Measurements from ENCODE around the gene HSBP1. TPM values are rescaled to one million over a fixed set of nuclear protein-coding genes. Genes with fewer than 3 reads are reported as not detected.

The HSBP1 gene
- total RNA-seq, 5 donors from 2014 or later (not counting 1 experiment from before 2014, with no cell fraction given) = 17.7 to 33.3 (median 30.0) TPM

DNA sequence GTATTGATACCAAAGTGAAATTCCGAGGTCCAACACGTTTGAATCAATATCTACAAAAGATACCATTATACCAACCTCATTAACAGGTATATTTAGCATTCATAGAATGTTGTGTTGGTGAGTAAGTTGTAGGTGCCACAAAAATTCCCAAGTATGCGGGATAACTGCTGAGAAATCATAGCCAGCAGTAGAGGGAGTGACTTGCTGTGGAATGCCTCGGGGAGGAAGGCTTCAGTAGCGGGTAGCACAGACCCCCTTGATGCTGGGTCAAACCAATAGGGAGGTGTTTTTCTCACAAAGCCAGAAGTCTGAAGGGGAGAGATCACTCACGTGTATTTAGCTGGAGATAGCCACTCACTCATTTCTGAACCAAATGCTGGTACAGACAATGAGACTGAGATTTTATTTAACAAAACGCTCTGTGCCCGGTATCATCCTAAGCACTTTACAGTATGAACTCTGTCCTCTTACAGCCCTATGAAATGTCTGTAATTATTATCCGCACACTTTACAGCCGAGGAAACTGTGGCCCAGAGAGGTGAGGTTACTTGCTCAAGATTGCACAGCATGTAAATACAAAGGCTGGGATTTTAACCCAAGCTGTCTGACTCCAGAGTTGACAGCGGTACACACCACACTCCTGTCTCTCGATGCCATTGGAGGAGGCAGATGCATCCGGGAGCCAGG, 23.1 kb downstream of the HSBP1 start:
- peaks cover 0 to 4% of the 10 kb centered on the region in 2 experiments for H3K4me1 ChIP-seq (ENCODE audit: control insufficient read depth in 1 of 2, extremely low read depth in 1 of 2, insufficient read depth in 2 of 2, low read length in 2 of 2)
- no peak overlapping the region for H3K27ac ChIP-seq (ENCODE audit: low read length)
- ATAC-seq (replicated peaks in 1 of 4) (no peak), DNase-seq (no peak)
- Mint-ChIP-seq H3K9me3 (no peaks in the 10 kb centered on the region), H3K27me3 (peaks cover 0 to 1% of the 10 kb centered on the region in 2 donors), H3K4me1 (peaks cover 0 to 14% (median 14%) of the 10 kb centered on the region in 3 donors), H3K36me3 (no peaks in the 10 kb centered on the region), H3K4me3 (no peak overlapping the region), H3K27ac (no peak overlapping the region)
- WGBS (ENCODE audit: insufficient coverage) = 79% methylated on average over 3 of the region's 13 CpGs
- ChIA-PET CTCF (no interaction called here), POLR2A (no interaction called here)
- H3K9me3 ChIP-seq = no peaks in the 10 kb centered on the region
- no peaks in the 10 kb centered on the region for H3K36me3 ChIP-seq (ENCODE audit: control insufficient read depth in 2 of 2, extremely low read depth in 1 of 2, insufficient read depth in 1 of 2, low read length in 1 of 2)
- no peaks in the 10 kb centered on the region for H3K27me3 ChIP-seq (replicated peaks in 1 of 2; ENCODE audit: control insufficient read depth in 2 of 2, extremely low read depth in 1 of 2, insufficient read depth in 2 of 2, low read length in 1 of 2)
- H3K4me3 ChIP-seq (ENCODE audit: control insufficient read depth in 1 of 2, extremely low read depth in 1 of 2, low read length in 1 of 2) = no peak overlapping the region

GRCh38 chr16:83831456-83831987, 23.7 kb downstream of the HSBP1 start:
- H3K4me3 Mint-ChIP-seq = no peak overlapping the region
- no peak for DNase-seq
- ATAC-seq (replicated peaks in 1 of 4) = no peak
- no peaks in the 10 kb centered on the region for H3K36me3 Mint-ChIP-seq
- H3K4me1 Mint-ChIP-seq = peaks cover 6 to 17% (median 16%) of the 10 kb centered on the region in 3 donors
- WGBS (ENCODE audit: insufficient coverage) = no CpG with 5 or more reads among the region's 5 CpGs
- no peaks in the 10 kb centered on the region for H3K9me3 Mint-ChIP-seq
- Histone ChIP-seq H3K27ac (ENCODE audit: low read length) (no peak overlapping the region), H3K4me1 (ENCODE audit: control insufficient read depth in 1 of 2, extremely low read depth in 1 of 2, insufficient read depth in 2 of 2, low read length in 2 of 2) (no peaks in the 10 kb centered on the region), H3K36me3 (ENCODE audit: control insufficient read depth in 2 of 2, extremely low read depth in 1 of 2, insufficient read depth in 1 of 2, low read length in 1 of 2) (no peaks in the 10 kb centered on the region), H3K9me3 (no peaks in the 10 kb centered on the region), H3K27me3 (replicated peaks in 1 of 2; ENCODE audit: control insufficient read depth in 2 of 2, extremely low read depth in 1 of 2, insufficient read depth in 2 of 2, low read length in 1 of 2) (no peaks in the 10 kb centered on the region), H3K4me3 (ENCODE audit: control insufficient read depth in 1 of 2, extremely low read depth in 1 of 2, low read length in 1 of 2) (no peak overlapping the region)
- H3K27ac Mint-ChIP-seq = no peak overlapping the region
- ChIA-PET POLR2A (no interaction called here), CTCF (no interaction called here)
- peaks cover 0 to 1% of the 10 kb centered on the region in 2 donors for H3K27me3 Mint-ChIP-seq

DNA sequence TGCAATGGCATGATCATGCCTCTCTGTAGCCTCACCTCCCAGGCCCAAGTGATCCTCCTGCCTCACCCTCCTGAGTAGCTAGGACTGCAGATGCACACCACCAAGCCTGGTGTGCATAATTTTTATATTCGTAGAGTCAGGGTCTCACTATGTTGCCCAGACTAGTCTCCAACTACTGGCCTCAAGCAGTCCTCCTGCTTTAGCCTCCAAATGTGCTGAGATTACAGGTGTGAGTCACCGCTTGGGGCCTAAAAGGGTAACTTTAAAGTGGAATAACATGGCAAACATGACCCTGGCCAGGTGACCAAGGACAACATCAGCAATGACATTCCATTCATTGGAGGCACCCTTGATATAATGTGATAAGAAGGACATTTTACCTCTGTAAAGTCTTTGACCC, 26.1 kb downstream of the HSBP1 start:
- 88% methylated on average over 1 of the region's 2 CpGs for WGBS (ENCODE audit: insufficient coverage)
- H3K27me3 ChIP-seq (replicated peaks in 1 of 2; ENCODE audit: control insufficient read depth in 2 of 2, extremely low read depth in 1 of 2, insufficient read depth in 2 of 2, low read length in 1 of 2) = no peaks in the 10 kb centered on the region
- ChIA-PET POLR2A (no interaction called here), CTCF (no interaction called here)
- H3K27ac Mint-ChIP-seq = no peak overlapping the region
- H3K36me3 ChIP-seq (ENCODE audit: control insufficient read depth in 2 of 2, extremely low read depth in 1 of 2, insufficient read depth in 1 of 2, low read length in 1 of 2) = no peaks in the 10 kb centered on the region
- ATAC-seq (replicated peaks in 1 of 4) (no peak), DNase-seq (no peak)
- H3K9me3 ChIP-seq = no peaks in the 10 kb centered on the region
- no peaks in the 10 kb centered on the region for H3K9me3 Mint-ChIP-seq
- H3K4me3 ChIP-seq (ENCODE audit: control insufficient read depth in 1 of 2, extremely low read depth in 1 of 2, low read length in 1 of 2) = no peak overlapping the region
- H3K4me3 Mint-ChIP-seq = no peak overlapping the region
- H3K36me3 Mint-ChIP-seq = no peaks in the 10 kb centered on the region
- H3K27ac ChIP-seq (ENCODE audit: low read length) = no peak overlapping the region
- peaks cover 7 to 18% (median 17%) of the 10 kb centered on the region in 3 donors for H3K4me1 Mint-ChIP-seq
- peaks cover 14% of the 10 kb centered on the region in 2 donors for H3K27me3 Mint-ChIP-seq
- no peaks in the 10 kb centered on the region for H3K4me1 ChIP-seq (ENCODE audit: control insufficient read depth in 1 of 2, extremely low read depth in 1 of 2, insufficient read depth in 2 of 2, low read length in 2 of 2)

DNA sequence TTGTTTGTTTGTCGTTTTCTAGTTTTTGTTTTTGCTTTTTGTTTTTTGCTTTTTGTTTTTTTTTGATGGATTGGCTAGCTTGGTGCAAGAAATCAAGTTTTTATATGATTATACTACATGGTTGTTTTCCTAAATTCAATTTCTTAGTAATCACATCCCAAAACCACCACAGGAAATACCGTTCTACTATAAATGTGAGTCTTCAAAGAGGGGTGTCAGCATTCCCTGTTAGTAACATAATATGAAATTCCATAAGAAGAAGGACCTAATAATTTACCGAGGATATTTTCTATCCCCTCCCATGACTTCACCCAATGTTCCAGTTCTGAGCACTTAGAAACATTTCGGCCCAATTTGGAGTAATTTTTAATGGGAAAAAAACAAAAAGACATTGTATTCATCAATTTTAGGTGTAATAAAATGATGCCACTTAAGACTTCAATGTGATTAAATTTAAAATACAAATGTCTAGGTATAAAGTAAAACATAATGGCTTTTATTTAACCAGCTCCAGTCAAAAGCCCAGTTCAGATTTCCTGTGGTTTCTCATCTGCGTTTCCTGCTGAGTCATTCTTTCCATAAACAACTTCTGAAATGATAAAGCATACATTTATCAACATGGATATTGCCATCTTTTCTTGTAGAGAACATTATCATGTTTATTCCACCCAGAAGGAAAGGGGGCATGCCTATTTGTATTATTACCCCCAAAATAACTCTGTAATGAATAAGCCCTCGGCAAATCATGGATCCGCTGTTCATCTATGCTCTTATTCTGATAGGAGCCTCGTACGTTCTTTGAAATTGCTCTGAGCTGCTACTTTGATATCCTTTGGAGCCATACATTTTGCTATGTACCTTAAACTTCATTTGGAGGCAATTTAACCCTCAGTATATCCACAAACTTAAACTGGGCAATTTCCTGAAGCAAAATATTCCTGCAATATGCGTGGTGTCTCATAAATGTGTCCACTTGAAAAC, 28.1 kb downstream of the HSBP1 start:
- Mint-ChIP-seq H3K27ac (no peak overlapping the region), H3K9me3 (no peaks in the 10 kb centered on the region), H3K4me1 (peaks cover 7 to 18% (median 17%) of the 10 kb centered on the region in 3 donors), H3K27me3 (peaks cover 14% of the 10 kb centered on the region in 2 donors), H3K36me3 (no peaks in the 10 kb centered on the region), H3K4me3 (peak overlapping the region in 1 of 3 donors; percentile 7)
- Histone ChIP-seq H3K4me1 (ENCODE audit: control insufficient read depth in 1 of 2, extremely low read depth in 1 of 2, insufficient read depth in 2 of 2, low read length in 2 of 2) (no peaks in the 10 kb centered on the region), H3K9me3 (no peaks in the 10 kb centered on the region), H3K27ac (ENCODE audit: low read length) (no peak overlapping the region), H3K27me3 (replicated peaks in 1 of 2; ENCODE audit: control insufficient read depth in 2 of 2, extremely low read depth in 1 of 2, insufficient read depth in 2 of 2, low read length in 1 of 2) (no peaks in the 10 kb centered on the region), H3K4me3 (ENCODE audit: control insufficient read depth in 1 of 2, extremely low read depth in 1 of 2, low read length in 1 of 2) (no peak overlapping the region), H3K36me3 (ENCODE audit: control insufficient read depth in 2 of 2, extremely low read depth in 1 of 2, insufficient read depth in 1 of 2, low read length in 1 of 2) (no peaks in the 10 kb centered on the region)
- ATAC-seq (replicated peaks in 1 of 4) (peak in 2 of 4 experiments; percentile 43 to 53), DNase-seq (peak in 1 of 35 experiments; percentile 6)
- ChIA-PET POLR2A (no interaction called here), CTCF (interaction anchor here in 1 of 2 donors (0.5 kb wide), 1 partner anchor 515 kb away, joined by 3 read pairs; no protein-coding TSS in a partner anchor)
- 36% methylated on average over 2 of the region's 10 CpGs for WGBS (ENCODE audit: insufficient coverage)

DNA sequence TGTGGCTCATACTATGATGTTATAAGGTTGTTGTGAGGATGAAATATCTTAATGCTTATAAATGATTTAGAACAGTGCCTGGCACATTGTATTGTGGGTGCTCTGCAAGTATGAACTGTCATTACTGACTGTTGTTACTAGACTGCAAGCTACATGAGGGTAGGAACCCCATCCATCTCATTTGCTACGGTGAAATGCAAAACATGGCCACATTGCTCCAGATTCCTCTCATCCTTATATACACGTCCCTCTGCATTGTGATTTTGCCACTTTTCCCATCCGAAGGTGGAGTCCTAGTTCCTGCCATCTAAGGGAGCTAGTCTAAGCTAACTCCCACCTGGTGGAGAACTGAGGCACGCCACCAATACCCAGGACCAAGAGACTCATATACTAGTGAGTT, 29.8 kb downstream of the HSBP1 start:
- POLR2A ChIA-PET = no interaction called here
- ATAC-seq (replicated peaks in 1 of 4) (no peak), DNase-seq (no peak)
- Histone ChIP-seq H3K36me3 (ENCODE audit: control insufficient read depth in 2 of 2, extremely low read depth in 1 of 2, insufficient read depth in 1 of 2, low read length in 1 of 2) (no peaks in the 10 kb centered on the region), H3K4me3 (ENCODE audit: control insufficient read depth in 1 of 2, extremely low read depth in 1 of 2, low read length in 1 of 2) (no peak overlapping the region), H3K9me3 (no peaks in the 10 kb centered on the region), H3K4me1 (ENCODE audit: control insufficient read depth in 1 of 2, extremely low read depth in 1 of 2, insufficient read depth in 2 of 2, low read length in 2 of 2) (no peaks in the 10 kb centered on the region), H3K27me3 (replicated peaks in 1 of 2; ENCODE audit: control insufficient read depth in 2 of 2, extremely low read depth in 1 of 2, insufficient read depth in 2 of 2, low read length in 1 of 2) (no peaks in the 10 kb centered on the region), H3K27ac (ENCODE audit: low read length) (no peak overlapping the region)
- Mint-ChIP-seq H3K27ac (no peak overlapping the region), H3K36me3 (no peaks in the 10 kb centered on the region), H3K9me3 (no peaks in the 10 kb centered on the region), H3K4me1 (peaks cover 7 to 18% (median 17%) of the 10 kb centered on the region in 3 donors), H3K4me3 (no peak overlapping the region), H3K27me3 (peaks cover 14% of the 10 kb centered on the region in 2 donors)
- CTCF ChIA-PET = no interaction called here
- 90% methylated on average over 2 of the region's 4 CpGs for WGBS (ENCODE audit: insufficient coverage)

GRCh38 chr16:83838151-83838550, 30.4 kb downstream of the HSBP1 start:
- DNase-seq (no peak), ATAC-seq (replicated peaks in 1 of 4) (no peak)
- CTCF ChIA-PET = no interaction called here
- no peaks in the 10 kb centered on the region for H3K4me1 ChIP-seq (ENCODE audit: control insufficient read depth in 1 of 2, extremely low read depth in 1 of 2, insufficient read depth in 2 of 2, low read length in 2 of 2)
- H3K4me3 ChIP-seq (ENCODE audit: control insufficient read depth in 1 of 2, extremely low read depth in 1 of 2, low read length in 1 of 2) = no peak overlapping the region
- Mint-ChIP-seq H3K4me3 (no peak overlapping the region), H3K9me3 (no peaks in the 10 kb centered on the region), H3K27me3 (peaks cover 14% of the 10 kb centered on the region in 2 donors), H3K36me3 (no peaks in the 10 kb centered on the region), H3K27ac (no peak overlapping the region), H3K4me1 (peaks cover 7 to 18% (median 17%) of the 10 kb centered on the region in 3 donors)
- WGBS (ENCODE audit: insufficient coverage) = 96% methylated on average over 4 of the region's 4 CpGs
- H3K36me3 ChIP-seq (ENCODE audit: control insufficient read depth in 2 of 2, extremely low read depth in 1 of 2, insufficient read depth in 1 of 2, low read length in 1 of 2) = no peaks in the 10 kb centered on the region
- H3K9me3 ChIP-seq = no peaks in the 10 kb centered on the region
- no peaks in the 10 kb centered on the region for H3K27me3 ChIP-seq (replicated peaks in 1 of 2; ENCODE audit: control insufficient read depth in 2 of 2, extremely low read depth in 1 of 2, insufficient read depth in 2 of 2, low read length in 1 of 2)
- no peak overlapping the region for H3K27ac ChIP-seq (ENCODE audit: low read length)
- POLR2A ChIA-PET = no interaction called here
